H1 (cell line): ENCODE results near the gene IL31RA. TPM values are rescaled to one million over a fixed set of nuclear protein-coding genes. Genes with fewer than 3 reads are reported as not detected.

ENCODE experiments used
- CTCF ChIA-PET: fragments of 300-600 bp; sonication (Branson Sonifier 250); formaldehyde crosslinking; loops from one replicate; lab custom pipeline; 2021; ENCODE audit not compliant: partially characterized antibody; lab: Charles Lee
- POLR2A ChIA-PET: fragments of 300-600 bp; sonication (Branson Sonifier 250); formaldehyde crosslinking; loops from one replicate; lab custom pipeline; 2021; ENCODE audit warnings: inconsistent platforms; ENCODE audit not compliant: partially characterized antibody; lab: Charles Lee
- DNase-seq, 2 experiments: peaks; one replicate each; pipeline versions ENCODE4 v3.0.0 to v3.0.0-alpha.2; 2010 to 2022; ENCODE audit warnings: low spot score in 2 of 2, low read depth in 1 of 2, mixed read lengths in 1 of 2
- FAIRE-seq: peaks from 2 replicates; lab custom pipeline; 2011; peaks lifted over from hg19 to GRCh38; lab: Jason Lieb, UNC
- H2AFZ ChIP-seq: 2 replicates; pipeline ENCODE4 v1.8.1; 2012; ENCODE audit warnings: low read length, inconsistent platforms
- H2AK5ac ChIP-seq: 2 replicates; pipeline ENCODE4 v1.6.1; 2013; ENCODE audit warnings: low read depth, low read length
- H2BK120ac ChIP-seq: replicated peaks from 2 replicates; pipeline ENCODE3; 2013; ENCODE audit warnings: low read depth, low read length, inconsistent platforms
- H2BK12ac ChIP-seq: 2 replicates; pipeline ENCODE4 v1.6.1; 2013; ENCODE audit warnings: low read depth, low read length
- H2BK15ac ChIP-seq: 2 replicates; pipeline ENCODE4 v1.6.1; 2013; ENCODE audit warnings: low read length
- H2BK20ac ChIP-seq: 2 replicates; pipeline ENCODE4 v1.6.1; 2013; ENCODE audit warnings: low read length
- H2BK5ac ChIP-seq: 2 replicates; pipeline ENCODE4 v1.6.1; 2013; ENCODE audit warnings: low read depth, low read length
- H3K14ac ChIP-seq: 2 replicates; pipeline ENCODE4 v1.6.1; 2013; ENCODE audit warnings: inconsistent platforms; ENCODE audit not compliant: insufficient read length
- H3K18ac ChIP-seq: 2 replicates; pipeline ENCODE4 v1.6.1; 2013; ENCODE audit warnings: low read length; ENCODE audit errors: extremely low read depth
- H3K23ac ChIP-seq: 2 replicates; pipeline ENCODE4 v1.6.1; 2013; ENCODE audit warnings: inconsistent platforms; ENCODE audit not compliant: insufficient read length
- H3K23me2 ChIP-seq: 2 replicates; pipeline ENCODE4 v1.6.1; 2013; ENCODE audit warnings: low read depth, low read length
- H3K27ac ChIP-seq: 2 replicates; pipeline ENCODE4 v1.6.1; 2011; ENCODE audit warnings: low read depth, low read length, inconsistent platforms
- H3K27me3 ChIP-seq, 4 experiments: replicated peaks in 1 of 4; 1 replicate in 1 of 4; 2 replicates in 3 of 4; pipeline versions ENCODE4 v1.6.1 to v1.8.1; 2011 to 2013; ENCODE audit warnings: low read length in 3 of 4, mild to moderate bottlenecking in 3 of 4, inconsistent platforms in 2 of 4, mixed read lengths in 2 of 4, moderate library complexity in 1 of 4; ENCODE audit not compliant: control insufficient read depth in 3 of 4, insufficient read depth in 3 of 4; ENCODE audit errors: extremely low read depth in 1 of 4
- H3K36me3 ChIP-seq, 4 experiments: 2 replicates each; pipeline versions ENCODE4 v1.6.1 to v1.8.1; 2011 to 2013; ENCODE audit warnings: mild to moderate bottlenecking in 4 of 4, low read length in 3 of 4, moderate library complexity in 2 of 4, control low read depth in 1 of 4, inconsistent platforms in 1 of 4; ENCODE audit not compliant: insufficient read depth in 4 of 4, control insufficient read depth in 2 of 4
- H3K4ac ChIP-seq: replicated peaks from 2 replicates; pipeline ENCODE3; 2013; ENCODE audit warnings: low read length, low read depth, mixed read lengths, inconsistent platforms; ENCODE audit not compliant: insufficient read length
- H3K4me1 ChIP-seq, 4 experiments: replicated peaks in 1 of 4; 1 replicate in 1 of 4; 2 replicates in 3 of 4; pipeline versions ENCODE4 v1.6.1 to v1.8.1; 2011 to 2013; ENCODE audit warnings: low read length in 3 of 4, inconsistent platforms in 2 of 4, mixed read lengths in 1 of 4; ENCODE audit not compliant: insufficient read depth in 4 of 4, control insufficient read depth in 3 of 4
- H3K4me2 ChIP-seq, 2 experiments: 2 replicates each; pipeline versions ENCODE4 v1.6.1 to v1.8.1; 2011 to 2013; ENCODE audit warnings: low read depth in 2 of 2, low read length in 2 of 2, control low read depth in 1 of 2, inconsistent platforms in 1 of 2, mild to moderate bottlenecking in 1 of 2; ENCODE audit not compliant: insufficient read depth in 1 of 2
- H3K4me3 ChIP-seq, 4 experiments: fragments of 200-600, 300-600 bp in 1 of 4; sonication (generic), shearing (Covaris generic), sonication (Bioruptor Twin) in 1 of 4; 2 replicates each; pipeline versions ENCODE4 v1.5.1 to v1.8.1; 2011 to 2016; ENCODE audit warnings: low read length in 4 of 4, low read depth in 3 of 4, control low read depth in 2 of 4, inconsistent platforms in 2 of 4, mild to moderate bottlenecking in 2 of 4, mixed read lengths in 1 of 4, moderate library complexity in 1 of 4; ENCODE audit not compliant: insufficient read depth in 2 of 4; ENCODE audit errors: extremely low read depth in 1 of 4
- H3K56ac ChIP-seq: replicated peaks from 2 replicates; pipeline ENCODE3; 2013; ENCODE audit warnings: low read depth, mild to moderate bottlenecking, mixed read lengths, low read length, inconsistent platforms; ENCODE audit not compliant: insufficient read length
- H3K79me1 ChIP-seq: 2 replicates; pipeline ENCODE4 v1.6.1; 2013; ENCODE audit warnings: low read depth, low read length, control low read depth
- H3K79me2 ChIP-seq, 2 experiments: 2 replicates each; pipeline versions ENCODE4 v1.6.1 to v1.8.1; 2012 to 2013; ENCODE audit warnings: low read length in 2 of 2, mild to moderate bottlenecking in 2 of 2, inconsistent platforms in 1 of 2; ENCODE audit not compliant: insufficient read depth in 2 of 2, control insufficient read depth in 1 of 2
- H3K9ac ChIP-seq, 4 experiments: replicated peaks in 1 of 4; 1 replicate in 1 of 4; 2 replicates in 3 of 4; pipeline versions ENCODE4 v1.6.1 to v1.8.1; 2011 to 2013; ENCODE audit warnings: low read depth in 3 of 4, low read length in 3 of 4, control low read depth in 2 of 4, mild to moderate bottlenecking in 2 of 4, moderate library complexity in 2 of 4, inconsistent platforms in 1 of 4; ENCODE audit errors: extremely low read depth in 1 of 4
- H3K9me3 ChIP-seq, 2 experiments: 2 replicates each; pipeline versions ENCODE4 v1.6.1 to v1.8.1; 2012 to 2013; ENCODE audit warnings: mild to moderate bottlenecking in 2 of 2, moderate library complexity in 2 of 2, control low read depth in 1 of 2, inconsistent platforms in 1 of 2, low read depth in 1 of 2, low read length in 1 of 2, mixed read lengths in 1 of 2; ENCODE audit not compliant: insufficient read depth in 2 of 2
- H4K20me1 ChIP-seq, 2 experiments: replicated peaks in 1 of 2; 2 replicates each; pipeline versions ENCODE3 to v1.8.1; 2011 to 2013; ENCODE audit warnings: inconsistent platforms in 2 of 2, low read length in 2 of 2, mild to moderate bottlenecking in 1 of 2; ENCODE audit not compliant: insufficient read depth in 2 of 2, control insufficient read depth in 1 of 2
- H4K5ac ChIP-seq: 2 replicates; pipeline ENCODE4 v1.6.1; 2013; ENCODE audit warnings: low read length, low read depth, mixed read lengths, inconsistent platforms; ENCODE audit not compliant: insufficient read length
- H4K8ac ChIP-seq: 2 replicates; pipeline ENCODE4 v1.8.0; 2013; ENCODE audit warnings: mild to moderate bottlenecking, moderate library complexity, low read length, inconsistent platforms; ENCODE audit not compliant: insufficient read depth; ENCODE audit errors: extremely low read depth
- H4K91ac ChIP-seq: replicated peaks from 2 replicates; pipeline ENCODE3; 2013; ENCODE audit warnings: low read length, mixed read lengths, inconsistent platforms; ENCODE audit not compliant: insufficient read length
- BRCA1 ChIP-seq: IDR thresholded peaks from 2 replicates; pipeline ENCODE4 v1.6.1; 2012; ENCODE audit warnings: low read depth, low read length, improper control_type of control experiment
- CBX5 ChIP-seq: fragments of 300-800, 300-1000 bp; sonication (generic); IDR thresholded peaks from 2 replicates; pipeline ENCODE4 v1.7.1; 2016; ENCODE audit warnings: antibody characterized with exemption, low read length, low read depth
- GTF2F1 ChIP-seq: IDR thresholded peaks from 2 replicates; pipeline ENCODE4 v1.6.1; 2012; ENCODE audit warnings: low read depth, low read length, improper control_type of control experiment, borderline replicate concordance
- POLR2A ChIP-seq, 2 experiments: IDR thresholded peaks; 1 replicate in 1 of 2; 2 replicates in 1 of 2; pipeline ENCODE4 v1.6.1; 2011; ENCODE audit warnings: low read depth in 2 of 2, low read length in 2 of 2, mild to moderate bottlenecking in 2 of 2; ENCODE audit errors: control extremely low read depth in 1 of 2
- RXRA ChIP-seq: IDR thresholded peaks from 2 replicates; pipeline ENCODE4 v1.6.1; 2011; ENCODE audit warnings: low read depth, mild to moderate bottlenecking, low read length, moderate library complexity; ENCODE audit not compliant: insufficient read depth
- SIN3A ChIP-seq, 2 experiments: IDR thresholded peaks in 1 of 2; conservative IDR thresholded peaks in 1 of 2; 2 replicates each; pipeline ENCODE4 v1.6.1; 2011 to 2012; ENCODE audit warnings: low read length in 2 of 2, improper control_type of control experiment in 1 of 2, low read depth in 1 of 2, mild to moderate bottlenecking in 1 of 2
- SIRT6 ChIP-seq: IDR thresholded peaks from one replicate; pipeline ENCODE4 v1.7.1; 2012; ENCODE audit warnings: low read length, inconsistent platforms
- SP1 ChIP-seq: IDR thresholded peaks from 2 replicates; pipeline ENCODE4 v1.6.1; 2011; ENCODE audit warnings: low read depth, low read length
- WGBS, 2 experiments: shearing (Covaris generic) in 1 of 2; methylation state at CpG; one replicate each; pipeline versions ENCODE4 v1.1.6 to v1.1.7; 2013 to 2015; ENCODE audit warnings: low lambda C conversion rate in 2 of 2, mixed read lengths in 2 of 2, inconsistent platforms in 1 of 2, low coverage in 1 of 2, missing lambda C conversion rate in 1 of 2; ENCODE audit not compliant: insufficient replicate concordance in 2 of 2, insufficient coverage in 1 of 2, insufficient read length in 1 of 2; ENCODE audit errors: extremely low coverage in 1 of 2, missing lambda C conversion rate in 1 of 2; 5-methylcytosine and 5-hydroxymethylcytosine counted together
- polyA plus RNA-seq, 7 experiments: library from polyadenylated mRNA; depleted of rRNA in 3 of 7; stranded (reverse) in 5 of 7; unstranded in 2 of 7; fragments of >200 nt in 5 of 7; fragments of 200-250 nt in 2 of 7; gene quantifications; 1 replicate in 5 of 7; 2 replicates in 1 of 7; 4 replicates in 1 of 7; pipeline versions ENCODE4 v1.2.1 to v1.2.3, GENCODE V29; 2011 to 2013; ENCODE audit warnings: missing spikeins in 2 of 7, mixed read lengths in 2 of 7
- total RNA-seq: library from RNA; stranded (reverse); fragmentation: NEBNext Ultra II Directional; extraction: Animal tissue kit (Norgen Biotek cat#: 25700); gene quantifications from 2 replicates; pipeline ENCODE4 v1.2.1, GENCODE V29; 2021

Gene IL31RA
- total and polyA plus RNA-seq, 2 of the 8 experiments (the other 6 are each of a cell fraction or from before 2014, with no cell fraction given), result not detected

GRCh38 chr5:55829956-55830355, 21.2 kb upstream of the IL31RA start:
- H3K14ac ChIP-seq, result no peak overlapping the region
- POLR2A ChIA-PET, result no interaction called here
- H3K79me2 ChIP-seq, result no peaks in the 10 kb centered on the region
- no peak overlapping the region for H3K9ac ChIP-seq
- no peak overlapping the region for H3K4ac ChIP-seq
- no peak overlapping the region for H2BK5ac ChIP-seq
- H3K4me1 ChIP-seq, result no peaks in the 10 kb centered on the region
- H3K36me3 ChIP-seq, result no peaks in the 10 kb centered on the region
- no peaks in the 10 kb centered on the region for H3K23me2 ChIP-seq
- no peak overlapping the region for H3K27ac ChIP-seq
- DNase-seq (no peak), FAIRE-seq (no peak)
- H2BK12ac ChIP-seq, result no peak overlapping the region
- H2BK15ac ChIP-seq, result no peak overlapping the region
- no peak overlapping the region for H2AFZ ChIP-seq
- no peak overlapping the region for H3K4me3 ChIP-seq
- H3K18ac ChIP-seq, result no peak overlapping the region
- H2BK120ac ChIP-seq, result no peak overlapping the region
- CTCF ChIA-PET, result no interaction called here
- H3K56ac ChIP-seq, result no peak overlapping the region
- no peak overlapping the region for H2AK5ac ChIP-seq
- H4K5ac ChIP-seq, result no peak overlapping the region
- no peak overlapping the region for H2BK20ac ChIP-seq
- H4K20me1 ChIP-seq, result no peaks in the 10 kb centered on the region
- no peak overlapping the region for H3K4me2 ChIP-seq
- H4K8ac ChIP-seq, result no peak overlapping the region
- no peak overlapping the region for H3K23ac ChIP-seq
- TF ChIP-seq SP1 (no peak), POLR2A (IDR thresholded peaks at IDR 0.05; ENCODE audit: control extremely low read depth in 1 of 2, low read depth in 2 of 2, low read length in 2 of 2) (no peak), BRCA1 (no peak), SIN3A (conservative IDR thresholded peaks at IDR 0.05 in 1 of 2, IDR thresholded peaks at IDR 0.05 in 1 of 2; ENCODE audit: low read depth in 1 of 2, low read length in 2 of 2) (no peak), SIRT6 (no peak), RXRA (no peak), GTF2F1 (no peak), CBX5 (no peak)
- H3K79me1 ChIP-seq, result no peaks in the 10 kb centered on the region
- no peaks in the 10 kb centered on the region; a peak in 1 of 7 replicates for H3K27me3 ChIP-seq
- no peaks in the 10 kb centered on the region for H3K9me3 ChIP-seq
- H4K91ac ChIP-seq, result no peak overlapping the region
- WGBS, 2 experiments, result 74% methylated on average over 3 of the region's 3 CpGs; no CpG with 5 or more reads in 1 of the 2 experiments
